Esophagus squamous epithelium (tissue), 4 donors: ENCODE data around the gene HLA-DPB1.

Experiments used
- POLR2A ChIP-seq, 4 donors: fragments of 450-650 bp; IDR thresholded peaks; one replicate each; pipeline ENCODE4 v1.6.1; 2017; ENCODE audit warnings: antibody characterized with exemption in 4 of 4, mild to moderate bottlenecking in 4 of 4, moderate library complexity in 3 of 4
- TF ChIP-seq, protein P1 (sequence below), 6 experiments: fragments of 450-650 bp in 4 of 6; fragments of 200-600 bp in 2 of 6; sonication (generic) in 2 of 6; IDR thresholded peaks; one replicate each; pipeline ENCODE4 v1.5.1; 2016 to 2019; ENCODE audit warnings: antibody characterized with exemption in 6 of 6, mild to moderate bottlenecking in 4 of 6, moderate library complexity in 4 of 6

- no peak for TF ChIP-seq POLR2A (IDR thresholded peaks at IDR 0.05)
- TF ChIP-seq, protein P1, sequence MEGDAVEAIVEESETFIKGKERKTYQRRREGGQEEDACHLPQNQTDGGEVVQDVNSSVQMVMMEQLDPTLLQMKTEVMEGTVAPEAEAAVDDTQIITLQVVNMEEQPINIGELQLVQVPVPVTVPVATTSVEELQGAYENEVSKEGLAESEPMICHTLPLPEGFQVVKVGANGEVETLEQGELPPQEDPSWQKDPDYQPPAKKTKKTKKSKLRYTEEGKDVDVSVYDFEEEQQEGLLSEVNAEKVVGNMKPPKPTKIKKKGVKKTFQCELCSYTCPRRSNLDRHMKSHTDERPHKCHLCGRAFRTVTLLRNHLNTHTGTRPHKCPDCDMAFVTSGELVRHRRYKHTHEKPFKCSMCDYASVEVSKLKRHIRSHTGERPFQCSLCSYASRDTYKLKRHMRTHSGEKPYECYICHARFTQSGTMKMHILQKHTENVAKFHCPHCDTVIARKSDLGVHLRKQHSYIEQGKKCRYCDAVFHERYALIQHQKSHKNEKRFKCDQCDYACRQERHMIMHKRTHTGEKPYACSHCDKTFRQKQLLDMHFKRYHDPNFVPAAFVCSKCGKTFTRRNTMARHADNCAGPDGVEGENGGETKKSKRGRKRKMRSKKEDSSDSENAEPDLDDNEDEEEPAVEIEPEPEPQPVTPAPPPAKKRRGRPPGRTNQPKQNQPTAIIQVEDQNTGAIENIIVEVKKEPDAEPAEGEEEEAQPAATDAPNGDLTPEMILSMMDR (IDR thresholded peaks at IDR 0.05), result peak; percentile 22 to 69 (median 50)
These were observed 50.4 kb downstream of the HLA-DPB1 start for GRCh38 chr6:33126101-33126714.
